Activated CD8-positive, alpha-beta T cell treated with anti-CD3 and anti-CD28 coated beads for 36 hours (primary cell): ENCODE data around the gene TRIM22. TPM values are rescaled to one million over a fixed set of nuclear protein-coding genes. Genes with fewer than 3 reads are reported as not detected.

Experiments
- ATAC-seq: fragments of 200-7000 bp; cut with Tn5 transposase; one replicate; pipeline ENCODE4 v1.10.0; 2021; ENCODE audit warnings: mild to moderate bottlenecking, moderate library complexity
- CTCF ChIA-PET: fragments of 350-600 bp; sonication (Branson Sonifier 250); formaldehyde crosslinking; loops from one replicate; lab custom pipeline; 2021; ENCODE audit warnings: antibody characterized with exemption; lab: Charles Lee
- POLR2A ChIA-PET: fragments of 350-600 bp; sonication (Branson Sonifier 250); formaldehyde crosslinking; loops from one replicate; lab custom pipeline; 2021; ENCODE audit warnings: antibody characterized with exemption; lab: Charles Lee
- DNase-seq: peaks from one replicate; pipeline ENCODE4 v3.0.0-alpha.2; 2020
- H3K27ac Mint-ChIP-seq: one replicate; pipeline ENCODE4 v1.8.0; 2021; ENCODE audit warnings: mild to moderate bottlenecking, mixed read lengths
- H3K27me3 Mint-ChIP-seq: one replicate; pipeline ENCODE4 v1.8.0; 2021; ENCODE audit warnings: mixed read lengths
- H3K36me3 Mint-ChIP-seq: one replicate; pipeline ENCODE4 v1.8.0; 2021; ENCODE audit warnings: low read depth, mixed read lengths
- H3K4me1 Mint-ChIP-seq: one replicate; pipeline ENCODE4 v1.8.0; 2021; ENCODE audit warnings: low read depth, mixed read lengths
- H3K4me3 Mint-ChIP-seq: one replicate; pipeline ENCODE4 v1.8.0; 2021; ENCODE audit warnings: mild to moderate bottlenecking, moderate library complexity, mixed read lengths
- H3K9me3 Mint-ChIP-seq: one replicate; pipeline ENCODE4 v1.8.0; 2021; ENCODE audit warnings: mixed read lengths
- intact Hi-C: fragments of 100-400 bp; cut with micrococcal nuclease; formaldehyde crosslinking; loops from one replicate; pipeline ENCODE4 v1.10.0; 2022
- total RNA-seq, 2 experiments: library from RNA; stranded (reverse); gene quantifications; one replicate each; pipeline ENCODE4 v1.2.3, GENCODE V29; 2021
- TF ChIP-seq, protein P1 (sequence below): fragments of 200-600 bp; IDR thresholded peaks from one replicate; pipeline ENCODE4 v1.8.0; 2022; ENCODE audit warnings: antibody characterized with exemption, mild to moderate bottlenecking

TRIM22 gene
- total RNA-seq, 2 experiments from 2014 or later, result 138 to 149 TPM

DNA sequence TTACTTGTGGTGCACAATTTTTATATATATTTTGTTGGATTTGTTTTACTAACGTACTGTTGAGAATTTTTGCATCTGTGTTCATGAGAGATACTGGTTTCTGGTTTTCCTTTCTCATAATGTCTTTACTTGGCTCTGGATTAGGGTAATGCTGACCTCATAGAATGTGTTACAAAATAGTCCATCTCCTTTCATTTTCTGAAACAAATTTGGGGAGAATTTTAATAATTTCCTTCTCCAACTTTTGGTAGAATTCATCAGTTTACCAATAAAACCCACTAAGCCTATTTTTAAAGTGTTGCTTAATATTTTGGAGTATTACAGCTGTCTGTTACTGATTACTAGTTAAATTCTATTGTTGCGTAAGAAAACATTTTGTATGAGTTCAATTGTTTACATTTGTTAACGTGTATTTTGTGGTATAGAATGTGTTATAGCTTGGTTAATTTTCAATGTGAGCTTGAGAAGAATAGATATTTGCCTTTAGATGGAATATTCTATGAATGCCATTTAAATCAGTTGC lies 11.5 kb downstream of the TRIM22 start:
- ATAC-seq (no peak), DNase-seq (no peak)
- Mint-ChIP-seq H3K4me1 (peaks cover 72% of the 10 kb centered on the region), H3K4me3 (no peak overlapping the region), H3K27ac (peak overlapping the region; percentile 53), H3K9me3 (no peaks in the 10 kb centered on the region), H3K36me3 (peaks cover 72% of the 10 kb centered on the region), H3K27me3 (no peaks in the 10 kb centered on the region)
- ChIA-PET CTCF (interaction anchor here (1.2 to 2.2 kb wide), 4 partner anchors 10 to 225 kb away, joined by 3 to 7 read pairs (median 4); partner anchors contain the start of gene TRIM22), POLR2A (interaction anchor here (1.2 to 2.9 kb wide), 3 partner anchors 11 to 17 kb away, joined by 3 to 10 read pairs (median 4); partner anchors contain the start of gene TRIM22)
- TF ChIP-seq, protein P1, sequence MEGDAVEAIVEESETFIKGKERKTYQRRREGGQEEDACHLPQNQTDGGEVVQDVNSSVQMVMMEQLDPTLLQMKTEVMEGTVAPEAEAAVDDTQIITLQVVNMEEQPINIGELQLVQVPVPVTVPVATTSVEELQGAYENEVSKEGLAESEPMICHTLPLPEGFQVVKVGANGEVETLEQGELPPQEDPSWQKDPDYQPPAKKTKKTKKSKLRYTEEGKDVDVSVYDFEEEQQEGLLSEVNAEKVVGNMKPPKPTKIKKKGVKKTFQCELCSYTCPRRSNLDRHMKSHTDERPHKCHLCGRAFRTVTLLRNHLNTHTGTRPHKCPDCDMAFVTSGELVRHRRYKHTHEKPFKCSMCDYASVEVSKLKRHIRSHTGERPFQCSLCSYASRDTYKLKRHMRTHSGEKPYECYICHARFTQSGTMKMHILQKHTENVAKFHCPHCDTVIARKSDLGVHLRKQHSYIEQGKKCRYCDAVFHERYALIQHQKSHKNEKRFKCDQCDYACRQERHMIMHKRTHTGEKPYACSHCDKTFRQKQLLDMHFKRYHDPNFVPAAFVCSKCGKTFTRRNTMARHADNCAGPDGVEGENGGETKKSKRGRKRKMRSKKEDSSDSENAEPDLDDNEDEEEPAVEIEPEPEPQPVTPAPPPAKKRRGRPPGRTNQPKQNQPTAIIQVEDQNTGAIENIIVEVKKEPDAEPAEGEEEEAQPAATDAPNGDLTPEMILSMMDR, result no peak
- intact Hi-C loops, result loop anchor here (2.0 kb wide), 1 partner anchor 16 kb away; the partner anchor contains the start of gene TRIM5

DNA sequence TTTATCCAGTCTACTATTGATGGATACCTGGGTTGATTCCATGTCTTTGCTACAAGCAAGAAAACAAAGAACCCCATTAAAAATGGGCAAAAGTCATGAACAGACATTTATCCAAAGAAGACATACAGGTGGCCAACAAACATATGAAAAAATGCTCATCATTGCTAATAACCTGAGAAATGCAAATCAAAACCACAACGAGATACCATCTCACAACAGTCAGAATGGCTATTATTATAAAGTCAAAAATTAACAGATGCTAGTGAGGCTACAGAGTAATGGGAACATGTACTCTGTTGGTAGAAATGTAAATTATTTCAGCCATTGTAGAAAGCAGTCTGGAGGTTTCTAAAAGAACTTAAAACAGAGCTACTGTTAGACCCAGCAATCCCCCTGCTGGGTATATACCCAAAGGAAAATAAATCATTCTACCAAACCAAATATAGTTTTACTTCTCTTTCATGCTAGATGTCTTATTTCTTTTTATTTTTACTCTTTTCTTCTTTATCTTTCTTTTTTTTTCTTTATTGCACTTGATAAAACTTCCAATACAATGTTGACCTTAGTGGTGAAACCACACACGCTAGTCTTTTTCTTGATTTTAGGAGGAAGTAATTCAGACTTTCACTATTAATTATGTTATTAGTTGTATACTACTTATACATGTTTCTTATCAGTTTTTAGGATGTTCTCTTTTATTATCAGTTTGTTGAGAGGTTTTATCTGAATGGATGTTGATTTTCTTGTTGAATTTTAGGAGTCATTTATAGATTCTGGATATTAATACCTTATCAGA lies 14.3 kb downstream of the TRIM22 start:
- Mint-ChIP-seq H3K27me3 (no peaks in the 10 kb centered on the region), H3K4me3 (no peak overlapping the region), H3K36me3 (peaks cover 65% of the 10 kb centered on the region), H3K9me3 (no peaks in the 10 kb centered on the region), H3K4me1 (peaks cover 51% of the 10 kb centered on the region), H3K27ac (peak overlapping the region; percentile 49)
- POLR2A ChIA-PET, result no interaction called here
- DNase-seq (no peak), ATAC-seq (no peak)
- CTCF ChIA-PET, result interaction anchor here (0.7 kb wide), 1 partner anchor 19 kb away, joined by 4 read pairs; the partner anchor contains the start of gene TRIM5
- intact Hi-C loops, result no loop called here
- TF ChIP-seq, protein P1, result no peak

- intact Hi-C loops, result no loop called here
- TF ChIP-seq, protein P1, result no peak
- ATAC-seq, result peak; percentile 63
- H3K27me3 Mint-ChIP-seq, result no peaks in the 10 kb centered on the region
- peaks cover 65% of the 10 kb centered on the region for H3K36me3 Mint-ChIP-seq
- DNase-seq, result no peak
- H3K9me3 Mint-ChIP-seq, result no peaks in the 10 kb centered on the region
- ChIA-PET POLR2A (interaction anchor here (1.0 to 1.8 kb wide), 2 partner anchors 15 to 21 kb away, joined by 4 to 5 read pairs; no protein-coding TSS in a partner anchor), CTCF (interaction anchor here (1.1 to 1.3 kb wide), 2 partner anchors 17 to 21 kb away, joined by 6 read pairs; partner anchors contain the start of genes TRIM22 and TRIM5)
- no peak overlapping the region for H3K4me3 Mint-ChIP-seq
- no peak overlapping the region for H3K27ac Mint-ChIP-seq
- peaks cover 41% of the 10 kb centered on the region for H3K4me1 Mint-ChIP-seq
These were observed 16.1 kb downstream of the TRIM22 start for GRCh38 chr11:5705688-5706087.

DNA sequence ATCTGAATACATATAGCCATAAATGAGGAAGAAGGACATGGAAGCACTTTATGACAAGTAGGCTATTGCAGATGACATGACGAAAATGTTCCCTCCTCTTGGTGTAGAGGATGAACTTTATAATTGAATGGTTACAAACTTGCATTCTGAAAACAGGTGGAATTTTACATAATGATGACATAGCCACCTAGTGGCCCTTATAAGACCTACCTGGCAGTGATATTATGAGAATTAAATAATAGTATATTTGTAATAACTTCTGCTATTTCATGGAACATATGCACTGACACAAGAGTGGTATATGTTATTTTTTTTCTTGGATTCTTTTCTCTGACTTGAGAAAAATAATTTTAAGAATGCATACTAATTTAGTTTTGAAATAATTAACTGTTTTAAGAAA lies 22.9 kb downstream of the TRIM22 start:
- ChIA-PET POLR2A (no interaction called here), CTCF (interaction anchor here (1.1 to 1.6 kb wide), 4 partner anchors 8 to 178 kb away, joined by 3 to 4 read pairs (median 4); no protein-coding TSS in a partner anchor)
- Mint-ChIP-seq H3K27me3 (no peaks in the 10 kb centered on the region), H3K4me3 (no peak overlapping the region), H3K36me3 (peaks cover 18% of the 10 kb centered on the region), H3K4me1 (peaks cover 4% of the 10 kb centered on the region), H3K27ac (peak overlapping the region; percentile 61), H3K9me3 (peaks cover 3% of the 10 kb centered on the region)
- ATAC-seq, result no peak
- no peak for DNase-seq
- TF ChIP-seq, protein P1, result peak; percentile 54
- intact Hi-C loops, result no loop called here
